Measurements from ENCODE around the gene AQP1.

AQP1 gene

DNA sequence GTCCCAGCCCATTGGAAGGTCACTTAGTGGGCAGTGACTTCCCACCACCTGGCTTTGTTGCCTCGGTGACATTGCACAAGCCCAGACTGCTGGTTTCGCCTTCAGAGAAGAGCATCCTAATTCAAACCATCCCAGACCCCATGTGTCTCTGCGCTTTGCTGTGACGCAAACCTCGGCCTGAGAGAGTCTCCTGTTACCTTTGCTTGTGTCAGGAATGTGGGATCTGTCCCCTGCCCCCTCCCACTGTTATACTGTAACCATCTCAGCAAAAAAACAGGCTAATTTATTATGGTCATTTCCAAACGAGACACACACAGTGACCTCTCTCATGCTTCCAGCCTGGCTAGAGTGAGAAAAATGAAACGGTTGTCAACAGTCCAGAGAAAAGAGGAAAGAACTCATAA is 25.0 kb upstream of the AQP1 start:
- DNase-seq = no peak

DNA sequence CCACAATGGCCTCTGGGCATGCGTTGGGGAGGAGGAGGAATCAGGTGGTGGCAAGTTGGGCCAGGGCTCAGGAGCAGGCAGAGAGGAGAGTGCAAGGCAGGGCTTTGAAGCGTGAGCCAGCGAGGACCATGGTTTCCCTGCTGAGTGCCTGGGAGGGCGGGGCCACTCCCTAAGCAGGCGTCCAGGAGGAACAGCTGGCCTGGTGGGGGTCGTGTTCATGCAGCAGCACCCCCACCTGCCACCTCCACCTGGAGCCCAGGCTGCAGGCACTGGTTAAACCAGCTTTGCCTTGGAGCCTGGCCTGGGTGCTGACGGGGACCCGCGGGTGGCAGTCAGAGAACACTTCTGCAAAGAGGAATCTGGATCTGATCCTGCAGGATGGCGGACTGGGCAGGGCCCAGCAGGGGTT is 24.2 kb upstream of the AQP1 start:
- no peak for DNase-seq

DNA sequence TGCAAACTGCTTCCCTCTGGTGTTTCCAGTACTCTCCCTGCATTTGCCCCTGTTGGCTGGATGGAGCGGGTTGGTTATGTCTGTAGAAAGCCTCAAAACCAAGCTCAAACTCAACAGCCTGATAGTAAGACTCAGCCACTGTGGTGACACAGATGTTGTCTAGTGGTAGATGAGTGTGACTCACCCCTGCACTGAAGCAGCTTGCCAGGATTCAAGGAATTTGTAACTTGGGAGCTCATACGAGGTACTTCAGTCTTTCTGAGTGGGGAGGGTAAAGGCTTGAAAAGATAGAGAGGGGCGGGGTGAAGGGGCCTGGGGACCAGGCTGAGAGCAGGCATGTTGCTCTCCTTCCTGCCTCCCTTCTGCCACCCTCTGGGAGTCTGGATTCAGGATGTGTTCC is 22.9 kb upstream of the AQP1 start:
- DNase-seq = no peak

DNA sequence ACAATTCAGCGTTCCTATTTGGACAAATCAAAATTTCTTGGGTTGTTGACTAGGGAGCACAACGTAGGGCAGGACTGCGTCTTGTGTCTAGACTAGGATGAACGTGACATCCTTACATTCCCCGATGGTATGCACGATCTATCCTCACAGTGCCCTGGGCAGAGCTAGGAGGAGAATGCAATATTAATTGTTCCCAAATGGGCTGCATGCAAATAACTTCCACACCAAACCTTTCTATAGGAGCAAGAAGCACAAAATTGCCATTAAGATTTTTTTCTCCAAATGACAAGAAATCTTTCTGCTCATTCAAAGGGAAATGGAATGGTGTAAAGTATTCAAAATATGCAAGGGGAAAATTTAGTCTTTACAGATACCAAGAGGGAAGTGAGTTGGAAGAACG is 21.4 kb upstream of the AQP1 start:
- DNase-seq = no peak

DNA sequence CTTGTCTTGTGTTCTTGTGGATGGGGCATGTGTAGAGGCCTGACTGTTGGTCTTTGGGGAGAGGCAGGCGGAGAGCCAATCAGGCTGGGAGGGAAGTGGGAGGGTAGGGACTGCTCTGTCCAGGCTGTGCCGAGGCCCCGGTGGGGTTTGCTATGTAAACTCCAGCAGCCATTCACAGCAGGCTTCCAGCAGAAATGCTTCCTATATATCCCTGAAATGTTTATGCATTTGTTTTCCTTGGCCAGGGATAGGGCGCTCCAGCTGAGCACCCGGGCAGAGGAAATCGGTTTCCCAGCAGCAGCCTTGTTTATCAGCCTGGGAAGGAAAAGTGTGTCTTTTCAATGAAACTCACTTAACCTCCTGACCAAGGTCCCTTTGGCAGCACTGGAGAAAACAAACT is 18.3 kb upstream of the AQP1 start:
- DNase-seq = no peak

DNA sequence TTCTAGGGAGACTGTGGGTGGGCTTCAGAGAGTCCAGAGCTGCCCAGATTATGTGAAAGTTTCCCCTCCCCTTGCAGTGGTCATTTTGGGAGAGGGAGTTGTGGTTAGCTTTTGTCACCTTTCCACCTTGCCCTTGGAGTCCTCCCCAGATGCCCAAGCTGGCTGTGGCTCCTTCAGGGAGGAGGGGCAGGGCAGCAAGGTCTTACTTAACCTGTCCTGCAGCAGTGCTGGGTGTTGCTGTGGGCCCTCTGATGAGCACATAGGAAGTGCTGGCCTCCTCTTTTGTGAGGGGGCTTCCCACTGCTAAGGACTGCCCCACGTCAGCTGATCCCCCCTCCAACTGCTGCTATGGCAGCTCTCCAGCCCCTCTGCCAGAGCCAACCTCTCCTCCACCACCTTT is 17.6 kb upstream of the AQP1 start:
- no peak for DNase-seq

DNA sequence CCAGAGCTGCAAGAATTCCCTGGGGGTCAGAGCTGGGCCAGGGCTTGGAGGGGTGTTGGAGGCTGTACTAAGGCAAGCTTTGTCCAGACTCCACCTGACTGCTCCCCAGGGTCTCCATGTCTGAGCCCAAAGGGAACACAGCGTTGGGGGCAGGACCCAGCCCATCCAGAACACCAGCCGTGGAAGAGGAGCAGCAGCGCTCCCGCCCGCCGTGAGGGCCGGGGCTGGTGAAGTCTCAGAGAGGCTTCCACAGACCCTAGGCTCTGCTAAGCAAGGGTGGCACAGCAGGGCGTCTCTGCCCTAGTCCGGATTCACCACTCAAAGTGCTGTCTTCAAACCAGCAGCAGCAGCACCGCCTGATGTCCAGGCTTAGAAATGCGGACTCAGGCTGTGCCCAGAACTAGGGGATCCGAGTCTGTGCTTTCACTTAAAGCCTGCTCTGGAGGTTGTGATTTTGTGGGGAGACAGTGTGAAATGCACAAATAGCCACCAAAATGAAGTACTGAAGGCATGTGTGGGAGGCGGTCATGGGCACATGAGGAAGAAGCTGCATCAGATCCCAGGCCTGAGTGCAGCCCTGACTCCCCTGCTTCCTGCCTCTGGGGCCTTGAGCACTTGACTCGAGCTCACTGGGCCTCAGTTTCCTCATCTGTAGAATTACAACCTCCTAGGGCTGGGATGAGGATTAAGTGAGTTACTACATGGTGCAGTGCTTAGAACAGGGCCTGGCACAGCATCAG is 16.6 kb upstream of the AQP1 start:
- DNase-seq = no peak

DNA sequence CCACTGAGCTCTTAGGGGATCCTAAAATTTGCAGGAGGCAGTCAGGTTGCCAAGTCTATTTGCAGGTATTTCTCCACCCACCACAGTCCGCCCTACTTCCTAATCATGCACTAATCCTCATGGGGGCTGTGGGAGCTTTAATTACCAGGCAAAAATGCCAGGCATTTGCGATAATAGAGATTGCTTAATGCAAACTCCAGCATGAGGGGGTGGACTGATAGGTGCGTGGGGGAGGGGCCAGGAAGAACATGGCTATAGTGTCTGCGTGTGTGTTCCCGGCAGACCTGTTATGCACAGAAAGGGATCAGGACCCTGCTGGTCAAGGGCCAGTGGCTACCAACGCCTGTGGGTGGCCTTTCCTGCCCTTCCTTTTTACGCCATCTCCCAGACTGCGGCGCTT is 15.6 kb upstream of the AQP1 start:
- DNase-seq = no peak

DNA sequence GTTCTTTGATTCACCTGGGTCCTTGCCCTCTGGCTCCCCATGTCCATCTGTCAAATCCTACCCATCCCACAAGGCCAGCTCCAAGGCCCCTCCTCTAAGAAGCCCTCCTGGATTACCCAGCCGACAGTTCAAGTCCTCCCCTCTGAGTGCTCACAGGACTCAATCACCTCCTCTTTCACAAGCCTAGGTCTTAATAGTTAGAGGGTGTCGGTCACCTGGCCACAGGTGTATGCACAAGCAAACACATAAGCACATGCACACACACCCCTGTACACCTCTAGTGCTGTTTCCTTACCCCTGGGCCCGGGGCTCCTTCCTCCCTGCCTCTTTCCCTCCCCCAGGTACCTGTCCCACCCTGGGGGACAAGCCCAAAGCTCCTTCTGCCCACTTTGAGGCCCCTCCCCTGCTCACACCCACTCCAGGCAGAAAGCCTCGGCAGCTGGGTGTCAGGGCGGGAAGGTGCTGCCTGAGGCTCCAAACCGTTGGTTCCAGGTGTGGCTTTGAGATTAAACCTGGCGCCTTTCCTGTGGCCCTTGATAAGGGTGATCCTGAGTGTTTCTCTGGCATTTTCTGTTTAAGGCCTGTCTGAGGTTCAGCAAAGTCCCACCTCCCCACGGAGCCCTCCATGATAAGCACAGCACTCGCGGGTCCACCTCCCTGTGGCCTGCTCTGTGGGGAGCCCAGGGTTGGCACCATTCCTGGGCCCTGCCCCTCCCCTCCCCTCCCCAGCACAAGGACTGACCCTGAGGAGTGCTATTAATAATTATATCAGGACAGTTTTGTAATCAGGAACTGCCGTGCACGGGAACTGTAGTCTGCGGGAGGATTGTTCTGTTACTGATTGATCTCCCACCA is 14.6 kb upstream of the AQP1 start:
- no peak for DNase-seq

DNA sequence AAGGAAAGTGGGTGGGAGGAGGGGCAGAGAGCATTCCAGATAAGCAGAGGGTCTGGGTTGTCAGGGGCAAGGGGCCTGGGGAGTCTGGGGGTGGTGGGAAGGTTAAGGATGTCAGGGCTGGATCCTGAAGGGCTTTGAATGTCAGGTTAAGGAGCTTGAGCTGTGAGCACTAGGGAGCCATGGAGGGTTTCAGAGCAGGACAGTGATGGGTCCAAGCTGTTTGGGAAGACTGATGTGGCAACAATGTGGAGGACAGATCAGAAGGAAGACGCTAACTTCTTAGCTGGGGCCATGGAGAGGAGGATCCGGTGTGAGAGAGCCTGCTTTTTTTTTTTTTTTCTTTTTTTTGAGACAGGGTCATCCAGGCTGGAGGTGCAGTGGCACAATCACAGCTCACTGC is 13.9 kb upstream of the AQP1 start:
- DNase-seq = no peak

DNA sequence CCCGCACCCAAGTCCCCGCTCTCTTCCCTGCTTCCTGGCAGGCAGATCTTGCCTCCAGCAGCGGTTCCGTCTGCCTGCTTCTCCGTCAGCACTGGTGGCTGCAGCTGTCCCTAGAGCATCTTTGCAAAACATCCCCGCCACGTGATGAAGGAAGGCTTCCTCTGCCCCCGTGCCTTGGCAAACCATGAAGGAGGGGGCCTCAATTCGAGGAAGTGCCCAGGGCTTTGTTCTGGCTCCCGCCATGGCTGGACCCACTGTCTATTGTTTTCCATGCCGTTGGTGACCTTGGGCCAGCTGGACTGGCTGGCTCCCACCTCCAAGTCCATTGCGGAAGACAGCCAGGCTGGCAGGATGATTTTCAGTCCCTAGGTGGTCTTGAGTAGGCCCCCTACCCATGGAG is 13.2 kb upstream of the AQP1 start:
- DNase-seq = no peak

DNA sequence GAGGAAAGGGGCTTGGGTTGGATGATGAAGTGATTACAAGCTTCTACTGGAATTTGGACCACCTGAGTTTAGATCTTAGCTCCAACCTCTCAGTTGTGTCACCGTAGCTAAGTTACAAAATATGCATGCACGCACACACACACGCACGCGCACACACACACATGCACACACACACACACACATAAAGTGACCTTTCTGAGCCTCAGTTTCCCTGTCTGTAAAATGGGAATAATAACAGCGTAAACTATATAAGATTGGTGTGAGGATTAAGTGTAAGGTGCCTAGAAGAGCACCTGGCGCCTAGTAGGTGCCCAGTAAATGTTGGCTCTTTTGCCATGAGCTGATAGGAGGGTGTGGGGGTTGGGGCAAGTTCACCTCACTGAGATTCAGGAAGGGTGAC is 12.6 kb upstream of the AQP1 start:
- no peak for DNase-seq

DNA sequence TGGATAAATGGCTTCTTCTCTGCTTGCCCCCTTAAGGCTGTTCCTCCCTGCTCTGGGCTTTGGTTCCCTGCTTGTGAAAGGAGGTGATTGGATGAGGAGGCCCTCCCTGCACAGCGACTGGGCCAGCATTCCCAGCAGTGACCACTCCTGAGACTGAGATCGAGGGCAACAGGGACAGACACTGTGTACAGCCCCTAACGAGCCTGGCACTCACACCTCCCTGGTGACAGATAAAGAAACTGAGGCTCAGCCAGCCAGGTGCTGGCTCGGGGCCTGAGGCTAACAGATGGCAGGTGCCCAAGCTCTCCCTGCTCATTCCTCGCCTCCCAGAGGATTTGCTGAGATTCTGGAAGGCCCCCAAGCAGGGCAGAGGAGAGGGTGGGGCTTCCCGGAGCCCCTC is 12.0 kb upstream of the AQP1 start:
- no peak for DNase-seq

DNA sequence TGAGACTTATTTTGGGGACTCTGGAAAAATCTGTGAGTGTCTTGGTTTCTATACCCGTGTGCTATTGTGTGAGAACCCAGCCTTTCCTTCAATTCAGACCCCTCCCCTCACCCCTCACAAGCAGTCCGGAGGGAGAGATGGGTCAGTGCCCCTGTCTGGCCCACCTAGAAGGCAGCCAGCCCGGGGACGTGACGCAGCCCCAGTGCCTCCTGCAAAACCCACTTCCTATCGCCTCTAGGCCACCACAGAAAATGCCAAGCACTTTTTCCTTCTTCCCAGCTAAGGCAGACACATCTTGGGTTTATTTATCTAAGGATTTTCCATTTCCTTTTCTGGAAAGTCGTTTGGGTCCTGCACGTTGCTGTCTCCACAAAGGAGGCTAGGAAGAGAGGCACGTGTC is 11.6 kb upstream of the AQP1 start:
- DNase-seq = no peak

DNA sequence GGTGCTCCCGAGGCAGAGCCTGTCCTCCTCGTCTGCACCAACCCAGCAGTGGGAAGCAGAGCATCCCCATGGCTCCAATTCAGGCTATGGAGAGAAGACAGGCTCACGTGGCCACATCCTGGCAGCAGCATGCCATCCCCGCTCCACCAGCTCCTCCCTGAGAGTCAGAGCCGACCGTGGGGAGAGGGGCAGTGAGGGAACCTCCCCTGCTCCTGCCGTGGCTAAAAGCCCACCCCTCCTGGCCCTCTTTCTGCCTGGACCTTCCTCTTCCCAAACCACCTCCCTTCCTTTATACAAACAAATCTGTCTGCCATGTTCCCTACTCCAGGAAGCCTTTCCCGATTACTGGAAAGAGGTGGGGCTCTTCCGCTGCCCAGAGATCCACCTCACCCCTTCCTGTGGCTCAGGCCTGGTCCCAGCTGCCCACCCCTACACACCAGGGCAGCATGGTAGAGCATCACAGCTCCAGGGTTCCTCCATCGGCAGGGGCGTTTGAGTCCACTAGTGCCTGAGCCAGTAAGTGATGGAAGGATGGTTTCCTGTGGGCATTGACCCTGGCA is 10.8 kb upstream of the AQP1 start:
- no peak for DNase-seq

DNA sequence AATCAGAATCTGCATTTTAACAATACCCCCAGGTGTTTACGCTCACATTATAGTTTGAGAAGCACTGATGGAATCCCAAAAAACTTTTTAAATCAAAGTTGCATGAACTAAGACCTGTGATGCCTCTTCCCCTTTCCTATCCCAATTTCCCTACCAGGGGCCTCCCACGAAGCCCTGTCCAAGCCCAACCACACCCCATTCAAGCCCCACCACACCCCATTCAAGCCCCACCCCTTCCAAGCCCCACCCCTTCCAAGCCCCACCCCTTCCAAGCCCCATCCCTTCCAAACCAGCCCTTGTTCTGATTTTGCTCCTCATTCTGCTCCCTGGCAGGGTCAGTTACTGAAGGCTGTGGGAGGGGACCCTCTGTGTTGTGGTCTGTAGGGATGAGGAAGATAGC is 9.8 kb upstream of the AQP1 start:
- no peak for DNase-seq

DNA sequence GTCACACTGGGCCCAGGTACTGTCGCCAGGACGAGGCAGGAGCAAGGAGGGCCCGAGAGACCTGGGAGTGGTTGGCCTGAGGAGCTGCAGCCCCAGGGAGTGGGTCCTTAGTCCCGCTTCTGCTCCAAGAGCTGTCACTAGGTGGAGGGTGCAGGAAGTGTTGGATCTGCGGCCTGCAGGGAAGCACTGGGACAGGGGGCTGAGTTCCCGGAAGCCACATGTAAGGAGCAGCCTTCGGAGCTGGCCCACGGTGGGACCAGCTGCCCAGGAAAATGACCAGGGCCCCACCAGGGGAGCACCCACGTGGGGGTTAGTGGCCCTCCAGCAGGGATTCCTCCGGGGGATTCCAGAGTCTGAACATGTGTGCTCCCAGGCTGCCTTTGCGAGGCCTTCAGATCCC is 9.2 kb upstream of the AQP1 start:
- no peak for DNase-seq

DNA sequence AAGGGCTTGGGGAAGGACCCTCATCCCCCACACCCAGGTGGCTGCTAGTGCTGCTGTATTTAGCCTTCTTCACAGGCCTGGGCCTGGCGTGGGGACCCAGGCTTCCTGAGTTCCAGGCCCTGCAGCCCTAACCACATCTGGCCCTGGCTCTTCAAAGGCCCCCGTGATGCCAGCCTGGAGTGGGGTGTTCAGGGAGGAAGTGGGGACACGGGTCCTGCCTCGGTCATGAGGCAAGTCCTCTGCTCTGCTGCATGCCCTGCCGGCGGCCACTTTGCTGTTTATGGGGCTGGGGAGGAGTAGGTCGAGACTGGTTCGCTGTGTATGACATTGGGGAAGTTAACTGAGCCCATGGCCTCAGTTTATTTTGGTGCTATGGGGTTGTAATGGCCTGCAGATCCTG is 8.5 kb upstream of the AQP1 start:
- DNase-seq = no peak

DNA sequence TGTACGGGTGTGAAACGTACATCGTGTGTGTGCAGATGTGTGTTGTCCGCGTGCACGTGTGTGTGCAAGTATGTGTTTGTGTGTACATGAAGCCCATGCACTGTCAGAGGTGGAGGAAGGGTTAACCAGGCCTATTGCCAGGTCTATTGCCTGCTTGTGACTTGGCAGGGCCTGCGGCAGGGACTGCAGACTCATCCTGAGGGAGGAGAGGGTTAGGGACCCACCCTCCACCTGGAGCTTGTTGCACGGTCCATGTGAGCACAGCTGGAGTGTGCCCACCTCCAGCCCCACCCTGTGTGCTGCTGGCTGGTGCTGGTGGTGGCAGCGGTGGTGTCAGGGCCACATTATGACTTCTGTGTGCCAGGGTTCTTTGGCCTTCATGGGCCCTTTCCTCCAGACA is 7.1 kb upstream of the AQP1 start:
- no peak for DNase-seq

DNA sequence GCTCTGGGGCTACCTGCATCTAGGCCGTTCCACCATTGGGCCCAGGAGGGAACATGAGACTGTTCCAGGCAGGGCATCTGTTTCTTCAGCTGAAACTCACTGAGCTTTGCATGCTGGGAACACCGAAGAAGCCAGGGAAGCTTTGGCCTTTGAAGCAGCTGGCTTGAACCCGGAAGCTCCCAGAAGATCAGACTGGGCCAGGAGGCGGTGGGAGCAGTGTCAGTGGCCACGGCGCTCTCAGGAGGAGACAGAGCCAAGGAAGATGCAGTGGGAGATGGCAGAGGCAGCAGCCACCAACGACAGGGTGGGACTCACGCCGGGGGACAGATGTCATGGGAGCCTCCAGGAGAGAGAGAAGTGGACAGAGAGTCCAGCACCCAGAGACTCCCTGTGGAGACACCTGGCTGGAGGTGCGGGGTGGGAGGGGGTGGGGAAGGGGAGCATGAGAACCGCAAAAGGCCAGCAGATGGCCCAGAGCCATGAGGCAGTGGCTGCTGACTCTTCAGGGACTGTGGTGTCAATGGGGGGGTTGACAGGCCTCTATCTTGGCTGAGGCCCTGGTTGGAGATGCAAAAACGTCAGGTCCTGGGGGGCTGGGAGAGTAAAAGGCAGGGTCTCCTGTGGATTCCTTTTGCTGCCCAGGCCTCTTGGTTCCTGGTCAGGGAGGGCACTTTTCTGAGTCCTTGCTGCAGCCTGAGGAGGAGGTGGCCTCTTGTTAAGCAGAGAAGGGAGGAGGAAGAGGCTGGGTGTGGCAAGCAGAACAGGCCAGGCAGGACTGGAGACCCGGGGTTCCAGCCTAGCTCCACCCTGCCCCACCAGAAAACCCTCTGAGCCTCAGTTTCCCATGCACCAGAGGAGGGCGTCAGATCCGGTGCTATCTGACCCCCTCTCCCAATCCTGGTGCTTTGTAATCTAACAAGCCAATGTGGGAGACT is 6.3 kb upstream of the AQP1 start:
- no peak for DNase-seq

DNA sequence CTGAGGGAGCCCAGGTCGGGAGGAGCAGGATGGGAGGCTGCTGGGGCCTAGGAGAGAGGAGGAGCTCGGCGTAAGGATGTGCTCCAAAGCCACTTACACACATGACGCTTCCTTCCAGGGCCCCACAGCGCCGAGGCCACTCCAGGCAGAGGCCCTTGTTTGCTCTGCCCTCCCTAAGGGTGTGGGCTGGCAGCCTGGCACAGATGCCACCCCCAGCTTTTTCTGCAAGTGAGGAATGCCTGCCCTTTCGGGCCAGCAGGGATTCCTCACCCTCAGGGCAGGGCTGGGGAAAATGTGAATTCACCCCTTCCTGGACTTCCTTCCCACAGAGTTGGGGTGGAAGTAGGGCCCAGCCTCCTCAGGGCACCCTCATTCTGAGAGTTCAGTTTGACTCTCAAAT is 5.6 kb upstream of the AQP1 start:
- no peak for DNase-seq

DNA sequence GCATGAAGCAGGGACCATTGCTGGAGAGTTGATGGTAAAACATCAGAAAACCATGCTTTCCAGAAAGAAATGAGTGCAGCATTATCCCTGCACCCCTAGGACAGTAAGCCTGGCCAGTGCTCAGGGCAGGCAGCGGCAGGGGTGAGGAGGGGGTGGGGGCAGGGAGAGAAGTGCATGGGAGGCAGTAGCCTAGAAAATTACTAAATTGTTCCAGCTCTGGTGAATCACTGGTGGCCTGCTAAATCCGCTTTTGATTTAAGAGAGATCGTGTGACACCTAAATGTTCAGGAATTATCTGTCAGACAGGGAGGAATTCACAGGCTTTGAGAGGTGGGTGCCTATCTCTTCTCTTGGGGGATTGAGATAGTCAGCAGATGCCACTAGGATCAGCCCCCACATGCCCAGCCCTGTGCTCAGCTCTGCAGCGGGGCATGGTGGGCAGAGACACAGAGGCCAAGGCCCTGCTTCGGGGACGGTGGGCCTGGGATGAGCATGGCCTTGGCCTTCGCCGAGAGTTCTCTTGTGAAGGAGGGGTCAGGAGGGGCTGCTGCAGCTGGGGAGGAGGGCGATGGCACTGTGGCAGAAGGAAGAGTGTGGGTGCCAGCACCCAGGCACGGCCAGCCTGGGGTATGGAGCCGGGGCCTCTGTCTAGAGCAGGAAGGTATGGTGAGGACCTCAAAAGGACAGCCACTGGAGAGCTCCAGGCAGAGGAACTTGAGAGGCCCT is 5.0 kb upstream of the AQP1 start:
- no peak for DNase-seq

Measured in T-helper 1 cell (primary cell).